ENCODE measurements around the gene GRID2.

DNA sequence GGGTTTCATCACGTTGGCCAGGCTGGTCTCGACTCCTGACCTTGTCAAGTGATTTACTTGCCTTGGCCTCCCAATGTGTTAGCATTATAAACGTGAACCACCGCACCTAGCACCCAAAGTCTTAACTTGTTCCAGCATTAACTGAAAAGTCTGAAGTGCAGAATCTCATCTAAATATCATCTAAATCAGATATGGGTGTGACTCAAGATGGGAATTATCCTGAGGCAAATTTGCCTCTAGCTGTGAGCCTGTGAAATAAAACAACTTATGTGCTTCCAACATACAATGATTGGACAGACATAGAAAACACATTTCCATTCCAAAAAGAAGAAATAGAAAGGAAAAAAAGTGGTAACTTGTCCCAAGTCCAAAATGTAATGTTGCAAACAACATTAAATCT, 883.7 kb downstream of the GRID2 start:
- no peak for TF ChIP-seq CTCF (IDR thresholded peaks at IDR 0.05)
- TF ChIP-seq EZH2 (IDR thresholded peaks at IDR 0.05): no peak
